Subcutaneous abdominal adipose tissue (tissue), 5 donors: ENCODE data around the gene BAD.

Experiments
- H3K27ac ChIP-seq: one replicate; pipeline ENCODE4 v1.7.0; 2013; ENCODE audit warnings: low read depth, mild to moderate bottlenecking, inconsistent platforms, low read length, moderate library complexity
- H3K27me3 ChIP-seq, 5 donors: one replicate each; pipeline ENCODE4 v1.7.0; 2013; ENCODE audit warnings: low read length in 5 of 5, inconsistent platforms in 1 of 5; ENCODE audit not compliant: control insufficient read depth in 5 of 5, insufficient read depth in 4 of 5
- H3K36me3 ChIP-seq, 5 donors: one replicate each; pipeline ENCODE4 v1.7.0; 2013; ENCODE audit warnings: low read length in 5 of 5; ENCODE audit not compliant: control insufficient read depth in 5 of 5, insufficient read depth in 5 of 5
- H3K4me1 ChIP-seq, 5 donors: one replicate each; pipeline ENCODE4 v1.7.0; 2013; ENCODE audit warnings: low read length in 5 of 5, mild to moderate bottlenecking in 3 of 5, moderate library complexity in 1 of 5; ENCODE audit not compliant: control insufficient read depth in 5 of 5, insufficient read depth in 5 of 5
- H3K4me3 ChIP-seq, 5 donors: one replicate each; pipeline ENCODE4 v1.7.0; 2013; ENCODE audit warnings: low read length in 5 of 5, low read depth in 1 of 5
- H3K9ac ChIP-seq, 5 donors: one replicate each; pipeline ENCODE4 v1.7.0; 2013; ENCODE audit warnings: low read length in 5 of 5, mild to moderate bottlenecking in 4 of 5, moderate library complexity in 3 of 5
- H3K9me3 ChIP-seq, 5 donors: one replicate each; pipeline ENCODE4 v1.7.0; 2013; ENCODE audit warnings: low read length in 5 of 5; ENCODE audit not compliant: control insufficient read depth in 5 of 5
- donor health status: healthy.
- donor health status: healthy.
- donor health status: healthy.
- donor health status: healthy.
- donor health status: healthy.

The BAD gene

DNA sequence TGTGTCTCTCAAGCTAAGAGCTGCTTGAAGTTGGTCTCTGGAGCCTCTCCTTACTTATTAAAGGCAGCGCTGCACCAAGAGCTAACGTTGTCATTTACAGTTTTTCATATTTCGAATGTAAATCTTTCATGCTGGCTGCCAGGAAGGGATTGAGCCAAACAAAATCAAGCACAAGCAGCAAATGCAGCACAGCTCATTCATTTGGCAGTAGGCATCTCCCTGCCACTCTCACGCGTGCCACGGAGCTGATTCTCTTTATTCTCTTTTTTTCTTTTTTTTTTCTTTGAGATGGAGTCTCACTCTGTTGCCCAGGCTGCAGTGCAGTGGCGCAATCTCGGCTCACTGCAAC, 51.5 kb downstream of the BAD start:
- Histone ChIP-seq H3K36me3 (peaks cover 0 to 16% (median 10%) of the 10 kb centered on the region in 5 donors), H3K27me3 (no peaks in the 10 kb centered on the region), H3K4me1 (peaks cover 8 to 58% (median 48%) of the 10 kb centered on the region in 5 donors), H3K4me3 (no peak overlapping the region), H3K9ac (peak overlapping the region in 1 of 5 donors; percentile 62), H3K9me3 (no peaks in the 10 kb centered on the region), H3K27ac (no peak overlapping the region)

DNA sequence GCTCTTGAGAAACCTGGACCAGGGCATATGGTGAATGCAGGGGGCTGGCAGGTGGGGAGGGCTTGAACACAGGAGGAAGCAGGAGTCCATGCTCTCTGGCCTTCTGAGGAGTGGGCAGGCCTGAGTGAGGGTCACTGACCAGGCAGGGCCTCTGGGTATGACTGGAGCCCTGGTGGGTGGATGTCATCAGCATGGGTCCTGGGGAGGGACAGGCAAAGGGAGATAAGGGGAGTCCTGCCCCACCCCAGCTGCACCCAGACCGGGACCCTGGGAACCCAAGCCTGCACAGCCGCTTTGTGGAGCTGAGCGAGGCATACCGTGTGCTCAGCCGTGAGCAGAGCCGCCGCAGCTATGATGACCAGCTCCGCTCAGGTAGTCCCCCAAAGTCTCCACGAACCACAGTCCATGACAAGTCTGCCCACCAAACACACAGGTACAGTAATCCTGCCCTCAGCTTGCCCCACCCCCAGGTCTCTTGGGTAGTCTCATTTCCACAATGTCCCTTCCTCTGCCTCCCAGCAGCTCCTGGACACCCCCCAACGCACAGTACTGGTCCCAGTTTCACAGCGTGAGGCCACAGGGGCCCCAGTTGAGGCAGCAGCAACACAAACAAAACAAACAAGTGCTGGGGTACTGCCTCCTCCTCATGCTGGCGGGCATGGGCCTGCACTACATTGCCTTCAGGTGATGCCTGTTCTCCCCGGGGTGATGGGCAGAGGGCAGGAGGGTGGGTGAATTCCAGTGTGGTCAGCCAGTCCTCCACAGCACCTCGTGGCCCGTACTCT, 52.1 kb downstream of the BAD start:
- Histone ChIP-seq H3K9ac (peak overlapping the region in 2 of 5 donors; percentile 20 to 62), H3K27ac (no peak overlapping the region)

DNA sequence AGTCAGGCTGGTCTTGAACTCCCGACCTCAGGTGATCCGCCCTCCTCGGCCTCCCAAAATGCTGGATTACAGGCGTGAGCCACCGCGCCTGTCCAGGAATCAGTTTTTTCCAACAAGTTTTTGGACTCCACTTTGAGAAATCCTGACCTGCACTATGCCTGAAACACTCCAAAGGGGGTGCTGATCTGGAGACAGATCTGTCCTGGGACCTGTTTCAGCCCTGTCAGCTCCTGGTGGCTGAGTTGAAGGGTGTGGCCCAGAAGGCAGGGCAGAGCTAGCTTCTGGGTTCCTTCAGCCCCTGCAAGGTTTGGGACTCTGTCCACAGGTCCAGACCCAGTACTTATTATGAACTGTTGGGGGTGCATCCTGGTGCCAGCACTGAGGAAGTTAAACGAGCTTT, 52.9 kb downstream of the BAD start:
- Histone ChIP-seq H3K27me3 (no peaks in the 10 kb centered on the region), H3K36me3 (peaks cover 0 to 5% (median 0%) of the 10 kb centered on the region in 5 donors), H3K4me1 (peaks cover 10 to 67% (median 59%) of the 10 kb centered on the region in 5 donors), H3K9me3 (no peaks in the 10 kb centered on the region), H3K27ac (no peak overlapping the region), H3K4me3 (no peak overlapping the region), H3K9ac (no peak overlapping the region)

More for the DNA sequence above, 52.1 kb downstream of the BAD start:
- Histone ChIP-seq H3K36me3 (peaks cover 0 to 10% (median 4%) of the 10 kb centered on the region in 5 donors), H3K4me1 (peaks cover 8 to 59% (median 51%) of the 10 kb centered on the region in 5 donors), H3K9me3 (no peaks in the 10 kb centered on the region), H3K4me3 (no peak overlapping the region), H3K27me3 (no peaks in the 10 kb centered on the region)

DNA sequence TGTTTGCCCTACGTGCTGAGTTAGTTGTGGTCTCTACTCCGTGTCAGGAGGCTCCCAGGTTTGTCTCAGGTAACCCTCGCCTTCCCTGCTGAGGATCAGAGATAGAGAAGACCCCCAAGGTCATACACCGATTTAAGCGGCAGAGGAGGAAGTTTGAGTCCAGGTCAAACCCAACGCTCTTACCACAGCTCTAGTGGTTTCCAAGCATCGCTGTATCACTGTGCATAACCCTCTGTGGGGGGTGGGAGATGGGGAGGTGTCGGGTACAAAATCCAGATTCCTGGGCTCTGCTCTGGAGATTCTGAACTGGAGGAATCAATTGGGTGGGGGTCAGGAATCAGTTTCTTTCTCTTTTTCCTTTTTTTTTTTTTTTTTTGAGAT, 53.5 kb downstream of the BAD start:
- Histone ChIP-seq H3K36me3 (peaks cover 0 to 2% (median 0%) of the 10 kb centered on the region in 5 donors), H3K27ac (peak overlapping the region; percentile 57), H3K9me3 (no peaks in the 10 kb centered on the region), H3K9ac (peak overlapping the region in 4 of 5 donors; percentile 77 to 89 (median 80)), H3K4me1 (peaks cover 10 to 69% (median 62%) of the 10 kb centered on the region in 5 donors), H3K27me3 (no peaks in the 10 kb centered on the region), H3K4me3 (peak overlapping the region; percentile 59 to 86 (median 76))

DNA sequence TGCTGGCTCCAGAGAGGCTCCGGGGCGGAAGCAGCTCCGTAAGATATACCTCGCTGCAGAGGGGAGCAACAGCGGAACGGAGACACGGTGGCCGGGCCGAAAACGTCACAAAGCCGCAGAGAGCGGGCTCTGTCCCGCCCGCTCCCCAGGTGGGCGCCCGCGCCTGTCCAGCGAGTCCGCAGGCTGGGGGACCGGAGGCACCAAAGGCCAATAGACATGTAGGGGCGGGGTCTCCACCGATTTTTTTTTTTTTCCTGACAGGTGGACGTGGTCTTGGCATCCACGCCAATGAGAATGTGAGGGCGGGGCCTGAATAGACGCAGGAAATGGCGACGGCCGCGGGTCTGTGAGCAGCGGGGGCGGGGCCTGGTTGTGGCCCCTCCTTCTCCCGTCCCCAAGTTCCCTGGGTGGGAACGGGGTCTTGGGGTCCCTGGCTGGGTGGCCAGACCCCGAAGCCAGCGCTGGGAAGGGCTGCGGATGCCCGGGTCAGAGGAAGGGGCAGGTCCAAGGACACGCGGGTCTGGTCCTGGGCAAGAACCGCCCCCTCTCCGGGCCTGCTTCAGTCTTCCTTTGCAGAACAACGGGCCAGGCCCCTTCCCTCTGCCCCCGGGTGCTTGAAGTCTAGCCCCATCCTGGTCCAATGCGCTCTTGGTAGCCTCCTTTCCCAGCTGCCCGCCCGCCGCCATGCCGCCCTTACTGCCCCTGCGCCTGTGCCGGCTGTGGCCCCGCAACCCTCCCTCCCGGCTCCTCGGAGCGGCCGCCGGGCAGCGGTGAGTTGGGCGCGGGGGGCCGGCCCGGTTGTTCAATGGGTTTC, 54.1 kb downstream of the BAD start, which contains the start of gene DNAJC4:
Gene DNAJC4, plus strand, starts transcription at position 378 of the 814 bp plus-strand sequence. Its CDS starts 307 bp downstream, at position 685.
- peaks cover 8 to 69% (median 62%) of the 10 kb centered on the region in 5 donors for H3K4me1 ChIP-seq
- H3K9ac ChIP-seq, result peak within 1 kb of the TSS in 4 of 5 donors; percentile 77 to 89 (median 80)
- H3K27me3 ChIP-seq, result no peaks in the 10 kb centered on the region
- no peaks in the 10 kb centered on the region for H3K9me3 ChIP-seq
- H3K36me3 ChIP-seq, result no peaks in the 10 kb centered on the region
- H3K4me3 ChIP-seq, result peak within 1 kb of the TSS; percentile 72 to 86 (median 76)
- peak within 1 kb of the TSS; percentile 57 for H3K27ac ChIP-seq

- Histone ChIP-seq H3K9me3 (no peaks in the 10 kb centered on the region), H3K4me1 (peaks cover 5 to 69% (median 63%) of the 10 kb centered on the region in 5 donors), H3K4me3 (peak overlapping the region; percentile 72 to 86 (median 76)), H3K36me3 (no peaks in the 10 kb centered on the region), H3K9ac (peak overlapping the region in 4 of 5 donors; percentile 77 to 89 (median 80)), H3K27me3 (no peaks in the 10 kb centered on the region), H3K27ac (peak overlapping the region; percentile 57)
These were observed 54.7 kb downstream of the BAD start for GRCh38 chr11:64229744-64230170.

GRCh38 chr11:64229090-64229743, 55.2 kb downstream of the BAD start:
- H3K4me3 ChIP-seq, result peak overlapping the region in 4 of 5 donors; percentile 72 to 86 (median 76)
- H3K27me3 ChIP-seq, result no peaks in the 10 kb centered on the region
- H3K9ac ChIP-seq, result peak overlapping the region in 2 of 5 donors; percentile 78 to 89
- peaks cover 0 to 4% (median 2%) of the 10 kb centered on the region in 5 donors for H3K36me3 ChIP-seq
- peak overlapping the region; percentile 57 for H3K27ac ChIP-seq
- no peaks in the 10 kb centered on the region for H3K9me3 ChIP-seq
- H3K4me1 ChIP-seq, result peaks cover 5 to 70% (median 65%) of the 10 kb centered on the region in 5 donors

- Histone ChIP-seq H3K36me3 (peaks cover 0 to 21% (median 10%) of the 10 kb centered on the region in 5 donors), H3K4me1 (peaks cover 3 to 57% (median 55%) of the 10 kb centered on the region in 5 donors), H3K27ac (peak overlapping the region; percentile 87), H3K27me3 (no peaks in the 10 kb centered on the region), H3K9ac (peak overlapping the region in 4 of 5 donors; percentile 84 to 95 (median 90)), H3K9me3 (no peaks in the 10 kb centered on the region), H3K4me3 (peak overlapping the region in 4 of 5 donors; percentile 83 to 94 (median 90))
These were observed 57.0 kb downstream of the BAD start for GRCh38 chr11:64227405-64227956.

- H3K9ac ChIP-seq, result peak overlapping the region; percentile 48 to 95 (median 86)
- H3K4me1 ChIP-seq, result peaks cover 2 to 55% (median 48%) of the 10 kb centered on the region in 5 donors
- no peaks in the 10 kb centered on the region for H3K9me3 ChIP-seq
- H3K4me3 ChIP-seq, result peak overlapping the region; percentile 57 to 94 (median 87)
- H3K36me3 ChIP-seq, result peaks cover 0 to 22% (median 10%) of the 10 kb centered on the region in 5 donors
- H3K27me3 ChIP-seq, result no peaks in the 10 kb centered on the region
- peak overlapping the region; percentile 87 for H3K27ac ChIP-seq
These were observed 57.9 kb downstream of the BAD start for GRCh38 chr11:64226507-64227051.
